HepG2 (cell line): ENCODE data around the gene ZNF586. TPM values are rescaled to one million over a fixed set of nuclear protein-coding genes. Genes with fewer than 3 reads are reported as not detected.
A peak's percentile ranks its signal among the peaks of the same experiment; 100 is the strongest.
"Not testable (repeated sequence)": the region's sequence is repeated elsewhere in the genome, so short reads cannot be mapped to it uniquely, and the experiment has no call there.

Experiments
- ARID4A ChIP-seq: sonication (generic); formaldehyde crosslinking; IDR thresholded peaks from 2 replicates; pipeline ENCODE4 v1.5.0; 2020; ENCODE audit warnings: mild to moderate bottlenecking, missing genetic modification reagents, borderline replicate concordance
- CSRNP1 ChIP-seq: sonication (generic); formaldehyde crosslinking; IDR thresholded peaks from 2 replicates; pipeline ENCODE4 v1.8.1; 2023; ENCODE audit warnings: mild to moderate bottlenecking, missing genetic modification reagents
- FOXA1 ChIP-seq, 2 experiments: fragments of 450-650 bp in 1 of 2; sonication (generic) in 1 of 2; formaldehyde crosslinking in 1 of 2; IDR thresholded peaks; 2 replicates each; pipeline versions ENCODE4 v1.4.0 to v1.6.1; 2016 to 2020; ENCODE audit warnings: missing genetic modification reagents in 1 of 2
- TFE3 ChIP-seq: IDR thresholded peaks from 2 replicates; pipeline ENCODE4 v1.6.1; 2016
- ZNF143 ChIP-seq: sonication (generic); formaldehyde crosslinking; IDR thresholded peaks from 2 replicates; pipeline ENCODE4 v1.4.0; 2020; ENCODE audit warnings: missing genetic modification reagents
- ZNF335 ChIP-seq: sonication (generic); formaldehyde crosslinking; IDR thresholded peaks from 2 replicates; pipeline ENCODE4 v1.4.0; 2020; ENCODE audit warnings: missing genetic modification reagents
- ZNF609 ChIP-seq: sonication (generic); formaldehyde crosslinking; IDR thresholded peaks from 2 replicates; pipeline ENCODE4 v1.4.0; 2020; ENCODE audit warnings: mild to moderate bottlenecking, missing genetic modification reagents, borderline replicate concordance
- polyA plus RNA-seq, 8 experiments: library from polyadenylated mRNA; depleted of rRNA in 3 of 8; stranded (reverse) in 7 of 8; unstranded in 1 of 8; fragments of >200 nt; fragmentation: Illumina TruSeq in 4 of 8; extraction: Trizol in 4 of 8; gene quantifications; 2 replicates each; pipeline versions ENCODE4 v1.2.1 to v1.2.3, GENCODE V29; 2011 to 2016; ENCODE audit warnings: low read depth in 4 of 8, missing spikeins in 1 of 8, mixed read lengths in 1 of 8; ENCODE audit not compliant: insufficient read depth in 1 of 8
- total RNA-seq, 5 experiments: library from RNA; depleted of rRNA; stranded (reverse); fragments of >200 nt; fragmentation: Illumina TruSeq; extraction: Trizol; gene quantifications; 2 replicates each; pipeline ENCODE4 v1.2.3, GENCODE V29; 2016; ENCODE audit warnings: low read depth in 1 of 5

Gene ZNF586
- total and polyA plus RNA-seq, 2 of the 13 experiments (the other 11 are each of a cell fraction or from before 2014, with no cell fraction given), result 0.50 to 3.4 TPM

GRCh38 chr19:57810410-57811295 lies 41.2 kb downstream of the ZNF586 start (continued):
- TF ChIP-seq ZNF609 (CRISPR knock-in tag), result peak; percentile 16; the same call in 1 of the 2 replicates
- TF ChIP-seq CSRNP1 (CRISPR knock-in tag), result peak; percentile 66; the same call in 1 of the 2 replicates
- TF ChIP-seq ZNF143 (CRISPR knock-in tag), result peak; percentile 66
- TF ChIP-seq FOXA1 (IDR thresholded peaks at IDR 0.05), result not testable (repeated sequence)
- peak; percentile 81 for TF ChIP-seq FOXA1 (CRISPR knock-in tag; IDR thresholded peaks at IDR 0.05)
- peak; percentile 68 for TF ChIP-seq TFE3
- peak; percentile 55; the same call in 1 of the 2 replicates for TF ChIP-seq ARID4A (CRISPR knock-in tag)
- TF ChIP-seq ZNF335 (CRISPR knock-in tag), result peak; percentile 32; the same call in 1 of the 2 replicates
